MCF 10A (cell line): ENCODE results near the gene KIFC3. TPM values are rescaled to one million over a fixed set of nuclear protein-coding genes. Genes with fewer than 3 reads are reported as not detected.

Experiments
- BruUV-seq: library from RNA; stranded (reverse); fragments of 400-500 nt; replicated peaks from 2 replicates; lab custom pipeline; 2021; lab: Mats Ljungman, UMichigan
- CTCF ChIA-PET: fragments of 300-600 bp; sonication (Branson Sonifier 250); formaldehyde crosslinking; extraction: SDS; loops from one replicate; lab custom pipeline; 2021; ENCODE audit warnings: antibody characterized with exemption, inconsistent platforms; lab: Yijun Ruan, JAX
- POLR2A ChIA-PET: fragments of 300-600, 350-650 bp; sonication (Branson Sonifier 250); formaldehyde crosslinking; extraction: SDS; loops from one replicate; lab custom pipeline; 2020; ENCODE audit warnings: antibody characterized with exemption, inconsistent platforms; lab: Yijun Ruan, JAX
- DNase-seq: peaks from one replicate; pipeline ENCODE4 v3.0.0-alpha.2; 2018; ENCODE audit not compliant: unreplicated experiment
- H3K27ac Mint-ChIP-seq: one replicate; pipeline ENCODE4 v1.8.0; 2022; ENCODE audit warnings: mild to moderate bottlenecking, low read depth, mixed read lengths; ENCODE audit not compliant: unreplicated experiment
- H3K27me3 Mint-ChIP-seq: one replicate; pipeline ENCODE4 v1.8.0; 2022; ENCODE audit warnings: mixed read lengths; ENCODE audit not compliant: insufficient read depth, unreplicated experiment
- H3K36me3 Mint-ChIP-seq: one replicate; pipeline ENCODE4 v1.8.0; 2022; ENCODE audit warnings: mild to moderate bottlenecking, moderate library complexity, mixed read lengths; ENCODE audit not compliant: insufficient read depth, unreplicated experiment
- H3K4me1 Mint-ChIP-seq: one replicate; pipeline ENCODE4 v1.8.0; 2022; ENCODE audit warnings: mixed read lengths; ENCODE audit not compliant: insufficient read depth, unreplicated experiment
- H3K4me3 Mint-ChIP-seq: one replicate; pipeline ENCODE4 v1.8.0; 2022; ENCODE audit warnings: mild to moderate bottlenecking, moderate library complexity, mixed read lengths; ENCODE audit not compliant: unreplicated experiment
- H3K9me3 Mint-ChIP-seq: one replicate; pipeline ENCODE4 v1.8.0; 2022; ENCODE audit warnings: mixed read lengths; ENCODE audit not compliant: unreplicated experiment
- CTCF ChIP-seq: fragments of 200-600 bp; IDR thresholded peaks from one replicate; pipeline ENCODE4 v1.8.0; 2022; ENCODE audit warnings: antibody characterized with exemption, mild to moderate bottlenecking; ENCODE audit not compliant: unreplicated experiment
- intact Hi-C: fragments of 100-400 bp; cut with micrococcal nuclease; formaldehyde crosslinking; loops from 2 replicates; pipeline ENCODE4 v1.14.1; 2022
- total RNA-seq: library from RNA; stranded (reverse); gene quantifications from 2 replicates; pipeline ENCODE4 v1.2.3, GENCODE V29; 2022

The KIFC3 gene
- total RNA-seq, 1 experiment from 2014 or later = 120 TPM

GRCh38 chr16:57763285-57764005 lies 38.8 kb downstream of the KIFC3 start:
- POLR2A ChIA-PET = interaction anchor here (0.5 kb wide), 1 partner anchor 74 kb away, joined by 3 read pairs; no protein-coding TSS in a partner anchor
- Mint-ChIP-seq H3K36me3 (peaks cover 20% of the 10 kb centered on the region), H3K27ac (no peak overlapping the region)

DNA sequence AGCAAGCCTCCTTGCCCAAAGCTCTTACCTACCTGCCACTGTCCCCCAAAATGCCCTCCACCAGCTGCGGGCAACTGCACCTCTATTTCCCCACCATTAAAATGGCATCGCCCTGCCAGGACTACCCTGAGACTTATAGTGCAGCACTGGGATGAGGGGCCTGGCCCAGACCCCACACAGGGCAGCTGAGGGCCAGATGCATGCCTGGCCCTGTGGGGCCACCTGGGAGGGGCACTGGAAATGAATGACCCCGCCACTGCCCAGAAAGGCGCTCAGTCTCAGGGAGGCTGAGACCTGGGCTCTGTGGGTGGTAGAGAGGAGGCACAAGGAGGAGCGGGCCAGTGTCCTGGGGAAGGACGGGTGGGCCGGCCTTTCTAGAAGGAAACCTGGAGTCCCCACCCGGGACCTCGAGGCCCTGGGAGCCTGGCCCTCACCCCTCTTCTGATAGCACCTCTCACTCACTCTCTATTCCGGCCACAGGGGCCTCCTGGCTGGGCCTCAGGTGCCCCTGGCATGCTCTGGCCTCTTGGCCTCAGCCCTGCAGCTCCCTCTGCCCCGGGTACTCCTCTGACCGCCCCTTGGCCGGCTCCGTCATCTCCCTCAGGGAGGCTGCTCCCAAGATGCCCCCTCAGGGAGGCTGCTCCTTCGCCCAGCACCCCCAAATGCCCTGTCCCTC lies 39.8 kb downstream of the KIFC3 start:
- POLR2A ChIA-PET = interaction anchor here (0.5 to 0.6 kb wide), 2 partner anchors 27 to 75 kb away, joined by 3 read pairs; partner anchors contain the start of gene KATNB1
- no peak overlapping the region for H3K27ac Mint-ChIP-seq
- no peak for TF ChIP-seq CTCF
- no peak overlapping the region for H3K4me3 Mint-ChIP-seq
- H3K9me3 Mint-ChIP-seq = no peaks in the 10 kb centered on the region
- DNase-seq = no peak
- intact Hi-C loops = no loop called here
- CTCF ChIA-PET = interaction anchor here (0.6 to 1.0 kb wide), 2 partner anchors 89 to 187 kb away, joined by 3 read pairs; no protein-coding TSS in a partner anchor
- BruUV-seq = no TSS peak
- peaks cover 10% of the 10 kb centered on the region for H3K4me1 Mint-ChIP-seq
- peaks cover 13% of the 10 kb centered on the region for H3K36me3 Mint-ChIP-seq
- H3K27me3 Mint-ChIP-seq = no peaks in the 10 kb centered on the region

More at GRCh38 chr16:57763285-57764005, 38.8 kb downstream of the KIFC3 start:
- TF ChIP-seq CTCF = no peak
- no peaks in the 10 kb centered on the region for H3K9me3 Mint-ChIP-seq
- no peak overlapping the region for H3K4me3 Mint-ChIP-seq
- peaks cover 10% of the 10 kb centered on the region for H3K4me1 Mint-ChIP-seq
- no TSS peak for BruUV-seq
- intact Hi-C loops = no loop called here
- CTCF ChIA-PET = interaction anchor here (0.6 kb wide), 1 partner anchor 499 kb away, joined by 4 read pairs; no protein-coding TSS in a partner anchor
- no peaks in the 10 kb centered on the region for H3K27me3 Mint-ChIP-seq
- no peak for DNase-seq

- POLR2A ChIA-PET = interaction anchor here (0.6 kb wide), 2 partner anchors 26 to 275 kb away, joined by 3 read pairs; partner anchors contain the start of gene KATNB1
- no peak overlapping the region for H3K4me3 Mint-ChIP-seq
- DNase-seq = no peak
- intact Hi-C loops = no loop called here
- peaks cover 18% of the 10 kb centered on the region for H3K36me3 Mint-ChIP-seq
- H3K27ac Mint-ChIP-seq = no peak overlapping the region
- no TSS peak for BruUV-seq
- peaks cover 10% of the 10 kb centered on the region for H3K4me1 Mint-ChIP-seq
- H3K27me3 Mint-ChIP-seq = no peaks in the 10 kb centered on the region
- CTCF ChIA-PET = interaction anchor here (0.6 to 1.0 kb wide), 3 partner anchors 90 to 851 kb away, joined by 3 to 4 read pairs (median 3); no protein-coding TSS in a partner anchor
- no peaks in the 10 kb centered on the region for H3K9me3 Mint-ChIP-seq
- no peak for TF ChIP-seq CTCF
Measured at GRCh38 chr16:57761957-57762356, 40.3 kb downstream of the KIFC3 start.

DNA sequence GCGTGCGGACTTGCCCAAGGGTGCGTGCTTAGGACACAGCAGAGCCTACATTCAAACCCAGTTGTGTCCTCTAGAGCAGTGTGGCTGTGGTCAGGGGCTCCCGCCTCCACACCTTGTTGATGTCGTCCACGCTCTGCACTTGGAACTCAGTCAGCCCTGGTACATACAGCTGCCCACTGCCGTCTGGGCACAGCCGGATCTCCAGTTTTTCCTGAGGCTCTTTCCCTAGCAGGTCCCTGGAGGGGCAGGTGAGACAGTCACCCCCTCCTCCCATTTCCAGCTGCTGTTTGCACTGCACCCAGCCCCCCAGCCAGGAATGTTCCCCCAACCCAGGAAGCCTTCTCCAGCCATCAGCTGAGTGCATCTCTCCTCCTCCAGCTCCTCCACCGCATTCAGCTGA lies 41.0 kb downstream of the KIFC3 start:
- no peak overlapping the region for H3K4me3 Mint-ChIP-seq

More for the DNA sequence above, 41.0 kb downstream of the KIFC3 start:
- intact Hi-C loops = no loop called here
- BruUV-seq = no TSS peak
- no peak for TF ChIP-seq CTCF
- Mint-ChIP-seq H3K27ac (no peak overlapping the region), H3K4me1 (peaks cover 10% of the 10 kb centered on the region), H3K27me3 (no peaks in the 10 kb centered on the region), H3K9me3 (no peaks in the 10 kb centered on the region), H3K36me3 (peaks cover 19% of the 10 kb centered on the region)
- DNase-seq = no peak
- POLR2A ChIA-PET = interaction anchor here (0.6 to 0.7 kb wide), 2 partner anchors 28 to 274 kb away, joined by 3 read pairs; no protein-coding TSS in a partner anchor
- CTCF ChIA-PET = interaction anchor here (0.6 to 1.0 kb wide), 2 partner anchors 186 to 850 kb away, joined by 3 to 4 read pairs; no protein-coding TSS in a partner anchor
